ENCODE measurements around the gene PARP2. TPM values are rescaled to one million over a fixed set of nuclear protein-coding genes. Genes with fewer than 3 reads are reported as not detected.

The PARP2 gene
- total and polyA plus RNA-seq, 4 donors, result 10.9 to 17.7 (median 15.4) TPM

DNA sequence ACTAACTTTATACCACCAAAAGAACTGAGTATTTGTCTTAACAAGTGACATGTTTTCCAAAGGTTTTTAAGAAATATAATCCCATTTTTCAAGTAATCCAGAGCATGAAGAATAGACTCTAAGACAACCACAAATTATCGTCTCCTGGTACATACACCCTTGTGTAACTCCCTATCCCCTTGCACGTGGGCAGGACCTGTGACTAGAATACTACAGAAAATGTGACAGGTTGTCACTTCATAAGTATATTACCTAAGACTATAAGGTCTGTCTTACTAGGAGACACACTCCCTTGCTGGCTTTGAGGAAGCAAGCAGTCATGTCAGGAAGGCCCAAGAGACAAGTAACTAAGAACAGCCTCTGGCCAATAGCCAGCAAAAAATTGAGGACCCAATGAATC, 29.4 kb upstream of the PARP2 start:
- 90 to 96% methylated on average over 2 of the region's 2 CpGs for WGBS, 2 donors
- no peak overlapping the region for H3K4me3 ChIP-seq

GRCh38 chr14:20317720-20318119, 25.7 kb upstream of the PARP2 start:
- no peak for TF ChIP-seq CTCF (IDR thresholded peaks at IDR 0.05; ENCODE audit: control extremely low read depth, extremely low read depth)
- H3K27ac ChIP-seq (ENCODE audit: low read depth in 1 of 2, low read length in 1 of 2), result no peak overlapping the region
- ATAC-seq (ENCODE audit: insufficient read depth, low FRiP score) (no peak), DNase-seq (no peak)
- H3K9ac ChIP-seq (ENCODE audit: insufficient read depth in 1 of 2, low read length in 2 of 2), result no peak overlapping the region
- no peaks in the 10 kb centered on the region for H3K9me3 ChIP-seq (ENCODE audit: control insufficient read depth in 4 of 4, insufficient read depth in 3 of 4, low read length in 3 of 4)
- no peaks in the 10 kb centered on the region for H3K4me1 ChIP-seq (ENCODE audit: control insufficient read depth in 5 of 5, insufficient read depth in 5 of 5, low read length in 5 of 5)
- H3K27me3 ChIP-seq (ENCODE audit: control insufficient read depth in 3 of 3, insufficient read depth in 3 of 3, low read length in 2 of 3), result no peaks in the 10 kb centered on the region
- H3K36me3 ChIP-seq (ENCODE audit: control insufficient read depth in 4 of 4, insufficient read depth in 4 of 4, low read length in 4 of 4), result peaks cover 10 to 36% (median 21%) of the 10 kb centered on the region in 4 donors
- WGBS, 2 donors, result 95 to 98% methylated on average over 16 of the region's 16 CpGs
- no peak overlapping the region for H3K4me3 ChIP-seq

More for the DNA sequence above, 29.4 kb upstream of the PARP2 start:
- no peak overlapping the region for H3K9ac ChIP-seq (ENCODE audit: insufficient read depth in 1 of 2, low read length in 2 of 2)
- no peak for ATAC-seq (ENCODE audit: insufficient read depth, low FRiP score)
- H3K36me3 ChIP-seq (ENCODE audit: control insufficient read depth in 4 of 4, insufficient read depth in 4 of 4, low read length in 4 of 4), result peaks cover 10 to 41% (median 22%) of the 10 kb centered on the region in 4 donors
- H3K9me3 ChIP-seq (ENCODE audit: control insufficient read depth in 4 of 4, insufficient read depth in 3 of 4, low read length in 3 of 4), result no peaks in the 10 kb centered on the region
- no peak for DNase-seq
- no peak for TF ChIP-seq CTCF (IDR thresholded peaks at IDR 0.05; ENCODE audit: control extremely low read depth, extremely low read depth)
- no peaks in the 10 kb centered on the region for H3K27me3 ChIP-seq (ENCODE audit: control insufficient read depth in 3 of 3, insufficient read depth in 3 of 3, low read length in 2 of 3)
- H3K27ac ChIP-seq (ENCODE audit: low read depth in 1 of 2, low read length in 1 of 2), result no peak overlapping the region
- no peaks in the 10 kb centered on the region for H3K4me1 ChIP-seq (ENCODE audit: control insufficient read depth in 5 of 5, insufficient read depth in 5 of 5, low read length in 5 of 5)

- peak; percentile 77 for ATAC-seq (ENCODE audit: insufficient read depth, low FRiP score)
- H3K36me3 ChIP-seq (ENCODE audit: control insufficient read depth in 4 of 4, insufficient read depth in 4 of 4, low read length in 4 of 4), result peaks cover 9 to 20% (median 14%) of the 10 kb centered on the region in 4 donors
- peak overlapping the region in 1 of 2 donors; percentile 33 for H3K27ac ChIP-seq (ENCODE audit: low read depth in 1 of 2, low read length in 1 of 2)
These were observed 16.2 kb upstream of the PARP2 start for GRCh38 chr14:20327005-20327869.

More at GRCh38 chr14:20327005-20327869, 16.2 kb upstream of the PARP2 start:
- 47 to 49% methylated on average over 8 of the region's 8 CpGs for WGBS, 2 donors
- peak overlapping the region in 1 of 2 donors; percentile 65 for H3K9ac ChIP-seq (ENCODE audit: insufficient read depth in 1 of 2, low read length in 2 of 2)
- H3K4me3 ChIP-seq, result no peak overlapping the region
- H3K4me1 ChIP-seq (ENCODE audit: control insufficient read depth in 5 of 5, insufficient read depth in 5 of 5, low read length in 5 of 5), result peaks cover 0 to 2% (median 0%) of the 10 kb centered on the region in 5 donors
- no peaks in the 10 kb centered on the region for H3K9me3 ChIP-seq (ENCODE audit: control insufficient read depth in 4 of 4, insufficient read depth in 3 of 4, low read length in 3 of 4)
- TF ChIP-seq CTCF (IDR thresholded peaks at IDR 0.05; ENCODE audit: control extremely low read depth, extremely low read depth), result peak; percentile 63
- peak in 2 of 3 donors; percentile 83 for DNase-seq
- H3K27me3 ChIP-seq (ENCODE audit: control insufficient read depth in 3 of 3, insufficient read depth in 3 of 3, low read length in 2 of 3), result no peaks in the 10 kb centered on the region

Measured in lung (tissue), 12 donors.